Immature natural killer cell (primary cell): ENCODE data around the gene CDK1. TPM values are rescaled to one million over a fixed set of nuclear protein-coding genes. Genes with fewer than 3 reads are reported as not detected.

Source experiments
- DNase-seq, 3 donors: peaks; one replicate each; pipeline ENCODE4 v3.0.0; 2022; ENCODE audit warnings: mixed read lengths in 1 of 3
- H3K27ac Mint-ChIP-seq, 6 donors: one replicate each; pipeline ENCODE4 v1.8.0; 2020; ENCODE audit warnings: mixed read lengths in 6 of 6, mild to moderate bottlenecking in 5 of 6, inconsistent platforms in 4 of 6, moderate library complexity in 3 of 6
- H3K27me3 Mint-ChIP-seq, 3 donors: one replicate each; pipeline ENCODE4 v1.8.0; 2020 to 2021; ENCODE audit warnings: low read depth in 3 of 3, mild to moderate bottlenecking in 3 of 3, mixed read lengths in 3 of 3, moderate library complexity in 3 of 3, inconsistent platforms in 1 of 3
- H3K36me3 Mint-ChIP-seq, 3 donors: one replicate each; pipeline ENCODE4 v1.8.0; 2020; ENCODE audit warnings: mixed read lengths in 3 of 3, inconsistent platforms in 2 of 3, mild to moderate bottlenecking in 2 of 3
- H3K4me1 Mint-ChIP-seq, 2 donors: one replicate each; pipeline ENCODE4 v1.8.0; 2020; ENCODE audit warnings: inconsistent platforms in 2 of 2, mild to moderate bottlenecking in 2 of 2, mixed read lengths in 2 of 2, moderate library complexity in 1 of 2
- H3K4me3 Mint-ChIP-seq, 5 donors: one replicate each; pipeline ENCODE4 v1.8.0; 2020; ENCODE audit warnings: mild to moderate bottlenecking in 5 of 5, mixed read lengths in 5 of 5, inconsistent platforms in 3 of 5, moderate library complexity in 3 of 5
- H3K9me3 Mint-ChIP-seq, 6 donors: one replicate each; pipeline ENCODE4 v1.8.0; 2020; ENCODE audit warnings: mild to moderate bottlenecking in 6 of 6, mixed read lengths in 6 of 6, inconsistent platforms in 4 of 6, moderate library complexity in 3 of 6
- polyA plus RNA-seq, 3 donors: library from polyadenylated mRNA; unstranded; fragments of 300-500 nt; fragmentation: Illumina TruSeq; gene quantifications; one replicate each; pipeline ENCODE4 v1.2.3, GENCODE V29; 2021

Gene CDK1
- 1 to 10 TPM; 1.1 to 8.3 (median 2.9) TPM for polyA plus RNA-seq

GRCh38 chr10:60778214-60778970, at the start of gene CDK1:
CDK1 (plus strand) TSS chr10:60778478; CDS start chr10:60780166, 1,688 bp downstream.
- Mint-ChIP-seq H3K27me3 (peaks cover 4 to 7% (median 5%) of the 10 kb centered on the region in 3 donors), H3K4me3 (peak within 1 kb of the TSS; percentile 92 to 98 (median 98)), H3K9me3 (no peaks in the 10 kb centered on the region), H3K27ac (peak within 1 kb of the TSS in 5 of 6 donors; percentile 19 to 85 (median 54)), H3K36me3 (no peaks in the 10 kb centered on the region), H3K4me1 (peaks cover 6 to 13% of the 10 kb centered on the region in 2 donors)
- DNase-seq = peak; percentile 95 to 96 (median 96)

- Mint-ChIP-seq H3K9me3 (peaks cover 0 to 2% (median 0%) of the 10 kb centered on the region in 6 donors), H3K36me3 (no peaks in the 10 kb centered on the region), H3K4me1 (peaks cover 30 to 42% of the 10 kb centered on the region in 2 donors), H3K27ac (peak overlapping the region in 3 of 6 donors; percentile 26 to 57 (median 39)), H3K27me3 (peaks cover 0 to 6% (median 0%) of the 10 kb centered on the region in 3 donors), H3K4me3 (no peak overlapping the region)
- DNase-seq = no peak
Observed at GRCh38 chr10:60729106-60729505, 49.2 kb upstream of the CDK1 start.

- H3K36me3 Mint-ChIP-seq = no peaks in the 10 kb centered on the region
- peaks cover 0 to 6% (median 1%) of the 10 kb centered on the region in 3 donors for H3K27me3 Mint-ChIP-seq
- peak overlapping the region; percentile 24 to 88 (median 72) for H3K27ac Mint-ChIP-seq
- H3K9me3 Mint-ChIP-seq = no peaks in the 10 kb centered on the region
- DNase-seq = peak; percentile 26 to 31 (median 28)
- peaks cover 30 to 42% of the 10 kb centered on the region in 2 donors for H3K4me1 Mint-ChIP-seq
- peak overlapping the region; percentile 87 to 97 (median 91) for H3K4me3 Mint-ChIP-seq
Observed at GRCh38 chr10:60731134-60731885, 47.0 kb upstream of the CDK1 start.

- peak in 2 of 3 donors; percentile 10 to 26 for DNase-seq
- Mint-ChIP-seq H3K4me1 (peaks cover 30 to 42% of the 10 kb centered on the region in 2 donors), H3K27me3 (peaks cover 0 to 6% (median 1%) of the 10 kb centered on the region in 3 donors), H3K36me3 (no peaks in the 10 kb centered on the region), H3K9me3 (no peaks in the 10 kb centered on the region), H3K4me3 (peak overlapping the region; percentile 87 to 97 (median 91)), H3K27ac (peak overlapping the region; percentile 24 to 88 (median 72))
Observed at GRCh38 chr10:60732198-60732806, 46.0 kb upstream of the CDK1 start.

- H3K36me3 Mint-ChIP-seq = no peaks in the 10 kb centered on the region
- peaks cover 0 to 6% (median 1%) of the 10 kb centered on the region in 3 donors for H3K27me3 Mint-ChIP-seq
- DNase-seq = peak; percentile 19 to 29 (median 20)
- H3K9me3 Mint-ChIP-seq = no peaks in the 10 kb centered on the region
- H3K27ac Mint-ChIP-seq = peak overlapping the region; percentile 24 to 88 (median 72)
- peaks cover 26 to 36% of the 10 kb centered on the region in 2 donors for H3K4me1 Mint-ChIP-seq
- H3K4me3 Mint-ChIP-seq = peak overlapping the region; percentile 87 to 97 (median 91)
Observed at GRCh38 chr10:60732807-60733516, 45.3 kb upstream of the CDK1 start.

- Mint-ChIP-seq H3K9me3 (no peaks in the 10 kb centered on the region), H3K4me1 (peaks cover 24 to 30% of the 10 kb centered on the region in 2 donors), H3K36me3 (no peaks in the 10 kb centered on the region), H3K27me3 (peaks cover 0 to 6% (median 1%) of the 10 kb centered on the region in 3 donors), H3K4me3 (peak overlapping the region in 3 of 5 donors; percentile 31 to 72 (median 71)), H3K27ac (no peak overlapping the region)
- DNase-seq = peak in 1 of 3 donors; percentile 28
Observed at GRCh38 chr10:60733517-60733822, 44.8 kb upstream of the CDK1 start.

- no peaks in the 10 kb centered on the region for H3K9me3 Mint-ChIP-seq
- peaks cover 0 to 6% (median 1%) of the 10 kb centered on the region in 3 donors for H3K27me3 Mint-ChIP-seq
- H3K4me3 Mint-ChIP-seq = peak overlapping the region; percentile 12 to 71 (median 32)
- H3K36me3 Mint-ChIP-seq = no peaks in the 10 kb centered on the region
- H3K27ac Mint-ChIP-seq = peak overlapping the region in 1 of 6 donors; percentile 13
- peaks cover 21 to 27% of the 10 kb centered on the region in 2 donors for H3K4me1 Mint-ChIP-seq
- no peak for DNase-seq
Observed at GRCh38 chr10:60733826-60734225, 44.5 kb upstream of the CDK1 start.

GRCh38 chr10:60734226-60734625, 44.1 kb upstream of the CDK1 start:
- Mint-ChIP-seq H3K4me1 (peaks cover 19 to 23% of the 10 kb centered on the region in 2 donors), H3K36me3 (no peaks in the 10 kb centered on the region), H3K4me3 (peak overlapping the region; percentile 12 to 71 (median 32)), H3K27me3 (peaks cover 0 to 6% (median 1%) of the 10 kb centered on the region in 3 donors), H3K27ac (peak overlapping the region in 1 of 6 donors; percentile 13), H3K9me3 (no peaks in the 10 kb centered on the region)
- no peak for DNase-seq

- H3K4me1 Mint-ChIP-seq = peaks cover 17 to 19% of the 10 kb centered on the region in 2 donors
- H3K27me3 Mint-ChIP-seq = peaks cover 0 to 8% (median 1%) of the 10 kb centered on the region in 3 donors
- no peak overlapping the region for H3K27ac Mint-ChIP-seq
- no peak overlapping the region for H3K4me3 Mint-ChIP-seq
- no peaks in the 10 kb centered on the region for H3K36me3 Mint-ChIP-seq
- H3K9me3 Mint-ChIP-seq = no peaks in the 10 kb centered on the region
- no peak for DNase-seq
Observed at GRCh38 chr10:60735244-60735643, 43.0 kb upstream of the CDK1 start.

GRCh38 chr10:60737242-60737641, 41.0 kb upstream of the CDK1 start:
- no peak overlapping the region for H3K27ac Mint-ChIP-seq
- H3K36me3 Mint-ChIP-seq = no peaks in the 10 kb centered on the region
- no peaks in the 10 kb centered on the region for H3K9me3 Mint-ChIP-seq
- DNase-seq = no peak
- no peak overlapping the region for H3K4me3 Mint-ChIP-seq
- H3K4me1 Mint-ChIP-seq = peaks cover 5% of the 10 kb centered on the region in 2 donors
- H3K27me3 Mint-ChIP-seq = peaks cover 0 to 6% (median 1%) of the 10 kb centered on the region in 3 donors

GRCh38 chr10:60739558-60739957, 38.7 kb upstream of the CDK1 start:
- Mint-ChIP-seq H3K4me3 (no peak overlapping the region), H3K4me1 (no peaks in the 10 kb centered on the region), H3K27me3 (peaks cover 0 to 3% (median 2%) of the 10 kb centered on the region in 3 donors), H3K27ac (no peak overlapping the region), H3K9me3 (peaks cover 0 to 1% (median 0%) of the 10 kb centered on the region in 6 donors), H3K36me3 (no peaks in the 10 kb centered on the region)
- no peak for DNase-seq

GRCh38 chr10:60742512-60742911, 35.8 kb upstream of the CDK1 start:
- no peaks in the 10 kb centered on the region for H3K4me1 Mint-ChIP-seq
- H3K27ac Mint-ChIP-seq = no peak overlapping the region
- no peaks in the 10 kb centered on the region for H3K36me3 Mint-ChIP-seq
- H3K4me3 Mint-ChIP-seq = no peak overlapping the region
- H3K9me3 Mint-ChIP-seq = peaks cover 0 to 1% (median 0%) of the 10 kb centered on the region in 6 donors
- DNase-seq = no peak
- peaks cover 2% of the 10 kb centered on the region in 3 donors for H3K27me3 Mint-ChIP-seq

- H3K36me3 Mint-ChIP-seq = no peaks in the 10 kb centered on the region
- H3K4me1 Mint-ChIP-seq = no peaks in the 10 kb centered on the region
- H3K4me3 Mint-ChIP-seq = no peak overlapping the region
- peaks cover 0 to 5% (median 2%) of the 10 kb centered on the region in 3 donors for H3K27me3 Mint-ChIP-seq
- no peaks in the 10 kb centered on the region for H3K9me3 Mint-ChIP-seq
- no peak overlapping the region for H3K27ac Mint-ChIP-seq
- no peak for DNase-seq
Observed at GRCh38 chr10:60747817-60748469, 30.3 kb upstream of the CDK1 start.
